GM18951 (cell line): Measurements from ENCODE around the gene ABHD11.
A peak's percentile ranks its signal among the peaks of the same experiment; 100 is the strongest.
"Not testable (repeated sequence)": the region's sequence is repeated elsewhere in the genome, so short reads cannot be mapped to it uniquely, and the experiment has no call there.

Experiments
- POLR2A ChIP-seq: IDR thresholded peaks from 4 replicates; pipeline ENCODE4 v1.6.1; 2011; ENCODE audit warnings: mild to moderate bottlenecking; ENCODE audit not compliant: insufficient read length, insufficient read depth; ENCODE audit errors: extremely low read depth
- in situ Hi-C: fragments of 300-500 bp; cut with MboI; formaldehyde crosslinking; loops from one replicate; pipeline ENCODE4 v1.12.0; 2022; ENCODE audit warnings: low sequenced_read_pairs, mixed read lengths, inconsistent platforms; ENCODE audit not compliant: unreplicated experiment

Gene ABHD11

DNA sequence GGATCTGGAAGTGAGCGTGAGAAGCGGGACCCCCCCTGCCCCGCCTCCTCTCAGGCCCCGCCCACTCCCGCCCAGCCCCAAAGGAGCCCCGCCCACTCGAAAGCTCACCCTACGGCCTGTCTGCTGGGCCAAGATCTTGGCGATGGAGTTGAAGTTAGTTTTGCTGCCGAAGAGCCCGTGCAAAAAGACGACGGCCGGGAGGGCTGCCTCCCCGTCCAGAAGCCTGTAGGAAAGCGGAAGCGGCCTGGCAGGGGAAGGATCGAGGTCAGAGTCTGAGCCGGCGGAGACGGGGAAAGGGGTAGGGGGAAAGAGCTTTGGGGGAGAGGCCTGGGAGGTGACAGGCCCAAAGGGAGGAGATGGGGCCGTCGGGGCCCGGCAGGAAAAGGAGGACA lies 386 bp downstream of the ABHD11 start:
- in situ Hi-C loops: no loop called here
- TF ChIP-seq POLR2A: no peak

DNA sequence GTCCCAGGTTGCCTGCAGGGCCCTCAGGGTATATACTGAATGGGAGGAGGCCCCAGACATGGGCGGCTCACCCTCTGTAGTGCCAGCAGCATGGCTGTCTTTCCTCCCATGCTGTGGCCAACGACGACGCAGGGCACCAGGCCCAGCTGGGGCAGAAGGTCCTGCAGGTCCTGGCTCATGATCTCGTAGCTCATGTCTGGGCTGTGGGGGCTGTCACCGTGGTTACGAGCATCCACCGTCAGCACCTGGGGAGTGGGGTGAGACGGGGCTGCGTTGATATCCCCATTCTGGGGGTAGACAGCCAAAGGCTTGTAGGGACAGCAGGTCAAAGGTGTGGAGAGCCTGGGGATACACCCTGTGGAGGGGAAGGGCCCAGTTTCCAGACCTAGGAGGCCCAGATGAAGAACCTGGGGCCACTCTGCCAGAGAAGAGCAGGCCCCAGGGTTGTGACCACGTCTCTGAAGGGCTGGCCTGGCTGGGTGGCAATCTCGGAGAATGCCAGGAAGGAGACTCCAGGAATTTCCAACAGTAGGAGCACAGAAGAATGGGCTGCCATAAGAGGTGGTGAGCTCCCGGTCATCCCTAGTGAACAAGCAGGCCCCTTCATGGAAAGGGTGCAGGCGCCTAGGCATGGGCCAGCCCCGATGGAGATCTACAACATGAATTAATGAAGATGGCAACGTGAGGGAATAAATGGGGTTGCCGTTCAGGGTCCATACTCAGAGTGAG lies 947 bp downstream of the ABHD11 start:
- in situ Hi-C loops: no loop called here
- no peak for TF ChIP-seq POLR2A

- in situ Hi-C loops: no loop called here
- no peak for TF ChIP-seq POLR2A
Measured at GRCh38 chr7:73736885-73737284, 1.7 kb downstream of the ABHD11 start.

DNA sequence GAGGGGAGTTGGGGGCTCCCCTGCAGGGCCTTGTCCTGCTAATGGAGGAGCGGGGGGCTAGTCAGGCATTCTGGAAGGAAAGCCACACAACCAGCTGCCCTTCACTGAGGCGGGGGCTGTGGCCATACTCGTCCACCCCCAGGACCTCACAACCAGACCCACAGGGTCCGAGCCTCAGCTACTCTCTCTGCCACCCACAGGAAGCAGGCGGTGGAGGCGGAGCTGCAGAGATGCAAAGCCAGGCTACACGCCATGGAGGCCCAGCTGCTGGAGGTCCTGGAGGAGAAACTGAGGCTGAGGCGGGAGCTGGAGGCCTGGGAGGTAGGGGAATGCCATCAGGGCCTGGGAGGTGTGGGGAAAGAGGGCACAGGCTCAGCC lies 3.1 kb downstream of the ABHD11 start:
- in situ Hi-C loops: no loop called here
- no peak for TF ChIP-seq POLR2A

GRCh38 chr7:73734619-73735527 lies 3.7 kb downstream of the ABHD11 start:
- peak; percentile 19 for TF ChIP-seq POLR2A
- in situ Hi-C loops: no loop called here

GRCh38 chr7:73732397-73732796 lies 6.2 kb downstream of the ABHD11 start:
- TF ChIP-seq POLR2A: no peak
- in situ Hi-C loops: no loop called here

DNA sequence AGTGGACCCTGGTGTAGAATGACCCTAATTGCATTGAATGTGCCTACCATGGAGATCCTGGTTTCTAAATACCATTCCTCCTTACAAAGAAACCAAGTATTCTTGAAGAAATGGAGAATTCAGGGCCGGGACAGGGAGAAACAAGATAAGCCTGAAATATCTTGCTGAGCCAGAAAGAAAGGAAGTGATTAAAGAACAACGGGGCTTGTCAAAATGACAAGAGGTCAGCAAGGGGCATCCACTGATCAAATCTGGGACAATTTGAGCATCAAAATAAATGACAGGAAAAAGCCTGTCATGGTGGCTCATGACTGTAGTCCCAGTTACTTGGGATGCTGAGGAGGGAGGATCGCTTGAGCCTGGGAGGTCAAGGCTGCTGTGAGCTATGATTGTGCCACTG lies 8.1 kb downstream of the ABHD11 start:
- in situ Hi-C loops: no loop called here
- no peak for TF ChIP-seq POLR2A

- in situ Hi-C loops: no loop called here
- TF ChIP-seq POLR2A: no peak
Measured at GRCh38 chr7:73728551-73728950, 10.1 kb downstream of the ABHD11 start.

- TF ChIP-seq POLR2A: no peak
- in situ Hi-C loops: no loop called here
Measured at GRCh38 chr7:73727952-73728351, 10.7 kb downstream of the ABHD11 start.

DNA sequence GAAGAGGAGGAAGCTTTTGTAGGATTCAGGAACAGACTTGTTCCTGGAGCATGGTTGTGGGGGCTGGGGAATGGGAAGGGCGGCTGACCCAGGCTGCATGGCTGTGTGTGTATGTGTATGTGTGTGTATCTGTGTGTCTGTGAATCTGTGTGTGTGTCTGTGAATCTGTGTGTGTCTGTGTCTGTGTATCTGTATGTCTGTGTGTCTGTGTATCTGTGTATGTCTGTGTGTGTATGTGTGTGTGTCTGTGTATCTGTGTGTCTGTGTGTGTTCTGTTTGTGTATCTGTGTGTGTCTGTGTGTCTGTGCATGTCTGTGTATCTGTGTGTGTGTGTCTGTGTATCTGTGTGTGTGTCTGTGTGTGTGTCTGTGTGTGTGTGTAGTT lies 12.5 kb downstream of the ABHD11 start:
- in situ Hi-C loops: no loop called here
- no peak for TF ChIP-seq POLR2A

DNA sequence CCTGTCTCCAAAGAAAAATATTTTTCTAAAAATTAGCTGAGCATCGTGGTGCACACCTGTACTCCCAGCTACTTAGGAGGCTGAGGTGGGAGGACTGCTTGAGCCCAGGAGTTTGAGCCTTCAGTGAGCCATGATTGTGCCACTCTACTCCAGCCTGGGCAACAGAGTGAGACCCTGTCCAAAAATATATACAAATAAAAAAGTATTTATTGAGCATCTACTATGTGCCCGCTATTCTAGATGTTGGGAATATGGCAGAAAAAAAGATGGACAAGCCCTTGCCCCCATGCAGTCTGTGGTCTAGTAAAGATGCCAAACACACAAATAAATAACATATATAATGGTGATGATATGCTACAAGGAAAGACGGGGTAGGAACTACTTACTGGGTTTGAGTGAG lies 14.8 kb downstream of the ABHD11 start:
- no peak for TF ChIP-seq POLR2A
- in situ Hi-C loops: no loop called here

- in situ Hi-C loops: no loop called here
Measured at GRCh38 chr7:73722785-73723184, 15.8 kb downstream of the ABHD11 start.

GRCh38 chr7:73722182-73722581 lies 16.4 kb downstream of the ABHD11 start:
- in situ Hi-C loops: not testable (repeated sequence)

More at GRCh38 chr7:73722785-73723184, 15.8 kb downstream of the ABHD11 start:
- TF ChIP-seq POLR2A: no peak

GRCh38 chr7:73721377-73721817 lies 17.2 kb downstream of the ABHD11 start:
- in situ Hi-C loops: no loop called here

GRCh38 chr7:73720443-73720842 lies 18.2 kb downstream of the ABHD11 start:
- in situ Hi-C loops: not testable (repeated sequence)

More at GRCh38 chr7:73721377-73721817, 17.2 kb downstream of the ABHD11 start:
- no peak for TF ChIP-seq POLR2A
